GM19328 (cell line): ENCODE data around the gene SRRM4.
"Not testable (repeated sequence)": the region's sequence is repeated elsewhere in the genome, so short reads cannot be mapped to it uniquely, and the experiment has no call there.

Experiments used
- ATAC-seq: cut with Tn5 transposase; IDR thresholded peaks from one replicate; pipeline ENCODE4 v1.9.1; 2021; ENCODE audit warnings: mild to moderate bottlenecking, moderate library complexity; ENCODE audit not compliant: unreplicated experiment

Gene SRRM4

GRCh38 chr12:119008273-119008672, 26.9 kb downstream of the SRRM4 start:
- not testable (repeated sequence) for ATAC-seq

GRCh38 chr12:119008691-119009221, 27.4 kb downstream of the SRRM4 start:
- no peak for ATAC-seq

GRCh38 chr12:119011231-119011630, 29.9 kb downstream of the SRRM4 start:
- no peak for ATAC-seq

GRCh38 chr12:119012179-119012578, 30.8 kb downstream of the SRRM4 start:
- ATAC-seq, result no peak

GRCh38 chr12:119013023-119013422, 31.7 kb downstream of the SRRM4 start:
- ATAC-seq, result no peak

- no peak for ATAC-seq
These were observed 33.0 kb downstream of the SRRM4 start for GRCh38 chr12:119014368-119014767.

- no peak for ATAC-seq
These were observed 35.4 kb downstream of the SRRM4 start for GRCh38 chr12:119016715-119017114.

- no peak for ATAC-seq
These were observed 37.8 kb downstream of the SRRM4 start for GRCh38 chr12:119019166-119019565.

GRCh38 chr12:119020406-119021360, 39.3 kb downstream of the SRRM4 start:
- ATAC-seq, result no peak

GRCh38 chr12:119024356-119024755, 43.0 kb downstream of the SRRM4 start:
- ATAC-seq, result no peak

- no peak for ATAC-seq
These were observed 44.4 kb downstream of the SRRM4 start for GRCh38 chr12:119025786-119026185.

- ATAC-seq, result not testable (repeated sequence)
These were observed 52.0 kb downstream of the SRRM4 start for GRCh38 chr12:119033332-119033731.

GRCh38 chr12:119036878-119037825, 55.8 kb downstream of the SRRM4 start:
- no peak for ATAC-seq

- no peak for ATAC-seq
These were observed 62.8 kb downstream of the SRRM4 start for GRCh38 chr12:119044094-119044493.

GRCh38 chr12:119047641-119048040, 66.3 kb downstream of the SRRM4 start:
- no peak for ATAC-seq

- no peak for ATAC-seq
These were observed 69.3 kb downstream of the SRRM4 start for GRCh38 chr12:119050663-119051062.

- no peak for ATAC-seq
These were observed 70.1 kb downstream of the SRRM4 start for GRCh38 chr12:119051474-119051873.

GRCh38 chr12:119052001-119052400, 70.7 kb downstream of the SRRM4 start:
- no peak for ATAC-seq

- no peak for ATAC-seq
These were observed 74.6 kb downstream of the SRRM4 start for GRCh38 chr12:119055977-119056376.

GRCh38 chr12:119060847-119061796, 79.8 kb downstream of the SRRM4 start:
- no peak for ATAC-seq
